Hippocampal formation (tissue), 2 donors: ENCODE results near the gene GNG2.

Experiments
- DNase-seq, 2 donors: peaks; one replicate each; lab custom pipeline; 2025; lab: John Stamatoyannopoulos, UW

GNG2 gene

DNA sequence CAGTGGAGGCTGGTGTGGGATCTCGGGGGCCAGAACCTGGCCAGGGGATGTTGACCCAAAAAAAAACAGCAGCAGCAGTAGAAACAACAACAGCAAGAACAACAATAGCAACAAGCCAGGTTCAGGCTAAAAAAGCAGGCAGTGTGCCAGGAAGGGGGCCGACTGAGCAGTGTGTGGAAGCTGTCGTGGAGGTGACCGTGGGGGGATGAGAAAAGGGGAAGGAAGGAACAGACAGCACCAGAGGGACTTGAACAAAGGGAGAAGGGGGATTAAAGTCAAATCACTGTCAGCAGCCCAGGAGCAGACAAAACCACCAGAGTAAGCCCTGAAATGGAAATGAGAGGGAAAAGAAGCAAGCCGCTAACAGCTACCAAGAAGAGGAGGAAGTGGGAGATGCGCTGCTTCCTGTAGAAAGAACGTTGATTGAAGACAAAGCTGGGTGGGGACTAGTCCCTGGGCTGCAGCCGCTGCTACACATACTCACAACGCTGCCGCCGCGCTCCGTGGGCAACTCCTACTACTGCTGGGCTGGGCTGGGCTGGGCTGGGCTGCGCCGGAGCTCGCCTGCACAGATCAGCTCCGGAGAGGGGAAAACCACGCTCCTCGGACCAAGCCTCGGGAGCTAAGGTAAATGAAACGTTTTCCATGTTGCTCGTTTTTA is at the start of gene GNG2:
GNG2 (plus strand) TSS at position 449 of the 661 bp plus-strand sequence. CDS start 90,067 bp downstream, outside the sequence.
- DNase-seq, result peak; percentile 60 to 73

DNA sequence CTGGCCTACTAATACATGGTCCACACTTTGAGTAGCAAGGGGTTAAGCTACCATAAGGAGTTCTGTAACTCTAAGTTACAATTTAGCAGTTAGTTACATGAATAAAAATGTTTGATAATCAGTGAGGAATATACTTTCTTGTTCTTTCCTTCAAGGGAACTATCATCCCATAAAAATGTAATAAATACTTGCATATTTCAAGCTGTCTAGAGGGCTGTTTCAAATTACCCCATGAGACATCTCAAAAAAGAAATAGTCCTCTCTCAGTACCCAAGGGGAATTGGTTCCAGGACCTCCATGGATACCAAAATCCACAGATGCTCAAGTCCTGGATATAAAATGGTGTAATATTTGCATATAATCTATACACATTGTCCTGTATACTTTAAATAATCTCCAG is 48.7 kb upstream of the GNG2 start:
- DNase-seq, result no peak

- no peak for DNase-seq
Observed at GRCh38 chr14:51816031-51816430, 44.4 kb upstream of the GNG2 start.

- no peak for DNase-seq
Observed at GRCh38 chr14:51817326-51817725, 43.1 kb upstream of the GNG2 start.

DNA sequence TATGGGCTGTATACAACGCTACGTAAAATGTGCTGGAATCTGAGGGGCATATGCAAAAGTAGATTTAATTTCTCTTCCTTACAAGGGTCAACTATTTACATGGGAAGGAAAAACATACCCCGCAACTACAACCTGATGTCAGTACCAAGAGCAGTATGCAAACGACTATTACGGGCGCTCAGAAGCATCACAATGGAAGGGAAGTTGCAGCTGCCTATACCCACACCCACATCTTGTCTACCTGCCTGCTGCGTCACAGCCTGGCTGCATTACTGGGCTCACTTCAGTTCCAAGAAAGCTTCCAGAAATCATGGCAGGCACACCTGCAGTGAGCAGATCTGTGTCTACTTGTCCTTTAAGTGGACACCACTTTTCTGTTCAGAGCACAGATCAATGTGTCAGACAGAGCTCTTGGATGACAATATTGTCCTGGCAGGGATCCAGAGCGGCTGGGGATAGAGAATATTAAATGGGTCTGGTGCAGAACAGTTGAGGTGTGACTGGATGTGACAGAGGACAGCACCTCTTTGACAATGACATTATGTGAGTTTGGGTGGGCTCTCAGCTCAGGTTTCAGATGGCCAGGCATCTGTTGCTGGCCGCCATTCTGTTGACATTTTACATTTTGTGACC is 41.5 kb upstream of the GNG2 start:
- no peak for DNase-seq

- DNase-seq, result no peak
Observed at GRCh38 chr14:51821822-51822221, 38.6 kb upstream of the GNG2 start.

DNA sequence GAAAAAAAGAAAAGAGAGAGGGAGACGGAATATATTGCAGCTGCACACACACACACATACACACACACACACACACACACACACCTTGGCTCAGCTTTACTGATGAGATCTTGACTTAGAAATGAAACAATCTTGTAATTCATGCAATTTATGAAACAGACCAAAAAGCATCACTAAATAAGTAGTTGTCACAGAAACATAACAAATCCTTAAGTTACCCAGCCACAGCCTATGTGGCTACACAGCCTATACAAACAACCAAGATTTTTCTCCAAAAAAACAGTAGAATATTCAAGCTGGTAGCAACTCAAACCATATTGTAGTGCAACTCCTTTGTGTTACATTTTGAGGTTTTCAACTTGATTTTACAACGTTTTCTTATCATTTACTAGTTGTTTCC is 37.9 kb upstream of the GNG2 start:
- no peak for DNase-seq

DNA sequence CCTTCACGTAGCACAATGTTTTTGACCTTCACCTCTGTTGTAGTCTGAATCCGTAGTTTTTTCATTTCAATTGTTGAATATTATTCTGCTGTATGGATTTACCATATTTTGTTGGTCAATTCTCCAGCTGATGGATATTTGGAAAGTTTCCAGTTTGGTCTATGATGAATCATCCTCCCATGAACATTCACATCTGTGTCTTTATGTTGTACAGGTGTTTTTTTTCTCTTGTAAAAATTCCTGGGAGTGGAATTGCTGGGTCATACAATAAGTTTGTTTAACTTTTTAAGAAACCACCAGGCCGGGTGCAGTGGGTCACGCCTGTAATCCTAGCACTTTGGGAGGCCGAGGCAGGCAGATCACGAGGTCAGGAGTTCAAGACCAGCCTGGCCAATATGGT is 36.7 kb upstream of the GNG2 start:
- no peak for DNase-seq

GRCh38 chr14:51824191-51824590 is 36.2 kb upstream of the GNG2 start:
- no peak for DNase-seq

DNA sequence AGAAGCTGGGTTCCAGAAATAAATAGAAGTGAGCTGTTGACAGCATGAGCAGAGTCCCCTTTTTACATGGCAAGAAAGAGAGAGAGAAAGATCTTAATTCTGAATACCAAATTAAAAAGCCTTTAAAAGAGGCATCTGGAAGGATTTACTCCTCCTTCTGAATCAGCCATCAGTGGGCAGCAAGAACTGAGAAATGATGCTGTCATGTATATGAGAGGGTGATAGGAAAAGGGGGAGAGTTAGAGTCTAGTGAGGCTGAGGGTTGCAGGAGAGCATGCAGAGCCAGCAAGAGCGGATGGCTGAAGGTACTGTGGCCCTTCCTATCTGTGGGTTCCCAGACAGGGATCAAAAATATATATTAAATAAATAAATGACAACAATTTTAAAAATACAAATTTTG is 34.5 kb upstream of the GNG2 start:
- no peak for DNase-seq

GRCh38 chr14:51828017-51828797 is 32.2 kb upstream of the GNG2 start:
- no peak for DNase-seq

- DNase-seq, result no peak
Observed at GRCh38 chr14:51834240-51834639, 26.2 kb upstream of the GNG2 start.

GRCh38 chr14:51836417-51836816 is 24.0 kb upstream of the GNG2 start:
- no peak for DNase-seq

DNA sequence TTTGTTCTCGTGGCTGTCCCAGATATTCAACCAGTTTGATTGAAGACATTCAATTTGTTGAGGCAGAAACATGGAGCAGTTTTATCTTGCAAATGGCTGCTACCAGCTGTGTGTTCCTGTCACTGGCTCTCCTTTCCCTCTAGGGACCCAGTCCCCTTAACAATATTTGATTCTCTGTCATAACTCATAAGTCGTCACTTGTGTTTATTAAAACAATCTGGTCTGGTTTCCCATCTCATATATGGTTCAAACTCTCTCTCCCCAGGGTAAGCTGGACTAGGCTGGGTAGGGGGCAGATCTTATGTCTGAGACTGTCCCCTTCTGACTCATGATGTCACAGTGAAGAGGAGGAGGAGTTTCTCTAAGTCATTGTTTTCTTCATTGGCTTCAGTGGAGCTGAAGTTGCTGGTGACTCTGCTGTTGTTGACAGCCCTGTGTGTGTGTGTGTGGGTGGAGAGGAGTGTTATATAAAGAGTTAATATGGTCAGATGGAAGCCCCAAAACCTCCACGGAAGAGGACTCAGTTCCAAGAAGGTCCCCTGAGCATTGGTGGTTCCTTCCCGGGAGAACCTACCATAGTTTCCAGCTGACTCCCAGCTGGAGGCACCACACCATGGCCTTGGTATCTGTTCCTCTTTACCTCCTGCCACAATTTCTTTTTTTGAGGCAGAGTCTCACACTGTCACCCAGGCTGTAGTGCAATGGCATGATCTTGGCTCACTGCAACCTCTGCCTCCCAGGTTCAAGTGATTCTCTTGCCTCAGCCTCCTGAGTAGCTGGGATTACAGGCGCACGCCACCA is 16.1 kb upstream of the GNG2 start:
- DNase-seq, result no peak

DNA sequence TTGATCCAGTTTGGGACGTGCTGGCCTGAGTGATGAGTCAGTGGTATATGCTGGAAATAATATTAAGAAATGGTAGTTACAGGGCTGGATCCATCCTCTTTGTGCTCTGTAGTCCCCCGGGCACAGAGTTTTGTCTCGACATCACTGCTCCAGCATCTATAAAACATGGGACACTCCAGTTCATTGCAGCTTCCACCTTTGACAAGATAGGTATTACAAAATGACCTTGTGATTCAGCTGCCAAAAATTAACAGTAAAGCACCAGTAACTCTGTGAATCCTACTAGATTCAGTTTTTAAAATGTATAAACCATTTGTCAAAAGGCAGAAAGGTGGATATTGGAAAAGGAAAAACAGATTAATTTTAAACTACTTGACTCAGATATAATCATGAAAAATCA is 14.6 kb upstream of the GNG2 start:
- no peak for DNase-seq

GRCh38 chr14:51846631-51847488 is 13.6 kb upstream of the GNG2 start:
- DNase-seq, result peak in 1 of 2 donors; percentile 24

- no peak for DNase-seq
Observed at GRCh38 chr14:51847489-51847796, 13.0 kb upstream of the GNG2 start.

GRCh38 chr14:51848120-51848519 is 12.3 kb upstream of the GNG2 start:
- DNase-seq, result no peak

DNA sequence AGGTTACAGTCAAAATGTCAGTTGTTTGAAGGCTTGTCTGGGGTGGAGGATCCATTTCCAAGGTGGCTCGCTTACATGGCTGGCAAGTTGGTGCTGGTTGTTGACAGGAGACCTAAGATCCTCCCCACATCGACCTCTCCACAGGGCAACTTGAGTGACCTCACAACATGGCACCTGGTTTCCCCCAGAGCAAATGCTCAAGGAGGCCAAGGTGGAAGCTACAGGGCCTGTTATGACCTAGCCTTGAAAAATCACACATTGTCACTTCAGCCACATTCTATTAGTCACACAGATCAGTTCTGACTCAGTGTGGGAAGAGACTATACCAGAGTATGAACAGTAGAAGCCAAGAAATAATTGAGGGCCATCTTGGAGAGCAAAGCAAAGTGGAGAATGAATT is 11.3 kb upstream of the GNG2 start:
- DNase-seq, result no peak

- DNase-seq, result no peak
Observed at GRCh38 chr14:51850651-51851050, 9.8 kb upstream of the GNG2 start.

DNA sequence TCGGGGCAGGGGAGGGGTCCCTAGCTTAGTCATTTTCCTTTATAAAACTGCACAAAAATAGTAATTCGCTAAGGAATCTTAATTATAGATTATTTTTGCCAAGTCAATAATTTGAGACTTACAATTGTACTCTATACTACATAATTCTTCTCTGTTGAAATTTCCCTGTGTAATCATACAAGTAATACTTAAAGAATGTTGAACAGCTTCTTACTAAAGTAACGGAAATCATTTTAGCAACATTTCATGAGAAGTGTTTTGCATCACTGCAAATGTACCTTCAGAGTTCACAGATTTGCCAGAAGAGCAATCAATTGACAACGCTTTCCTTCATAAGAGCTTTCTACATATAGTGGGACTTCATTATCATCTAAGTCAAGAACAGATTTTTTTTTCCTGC is 7.9 kb upstream of the GNG2 start:
- no peak for DNase-seq

DNA sequence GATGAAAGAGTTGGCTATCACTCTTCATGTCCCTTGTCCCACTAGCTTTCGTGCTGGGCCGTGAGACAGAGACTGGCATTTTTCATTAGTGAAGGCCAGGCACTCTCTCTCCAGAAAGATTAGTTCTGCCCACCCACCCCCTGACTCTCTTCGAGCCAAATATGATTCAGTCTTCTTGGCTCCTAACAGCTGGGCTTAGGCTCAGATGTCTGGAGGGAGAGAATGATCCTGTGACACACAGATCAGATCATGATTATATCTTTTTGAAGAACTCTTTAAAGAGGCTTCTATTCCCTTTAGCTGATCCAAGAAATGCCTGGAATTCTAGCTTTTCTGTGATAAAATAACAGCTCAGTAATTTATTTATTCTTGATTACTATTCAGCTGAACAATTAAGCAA is 5.2 kb upstream of the GNG2 start:
- no peak for DNase-seq
